SU-DHL-6 (cell line): ENCODE data around the gene SLC35F2.

Source experiments
- H2AFZ ChIP-seq: fragments of 200-600 bp; sonication (generic); 2 replicates; pipeline ENCODE4 v1.6.1; 2014; ENCODE audit warnings: low read depth, mild to moderate bottlenecking, moderate library complexity, mixed read lengths, antibody characterized with exemption, low read length; ENCODE audit not compliant: severe bottlenecking
- H3F3A ChIP-seq: fragments of 200-600 bp; shearing (Covaris generic); 2 replicates; pipeline ENCODE4 v1.6.0; 2016; ENCODE audit warnings: antibody characterized with exemption, mild to moderate bottlenecking; ENCODE audit not compliant: insufficient read depth
- H3K27ac ChIP-seq: fragments of 200-600 bp; sonication (generic); 2 replicates; pipeline ENCODE4 v1.5.1; 2016; ENCODE audit warnings: low read depth, mild to moderate bottlenecking, low read length, moderate library complexity, mixed read lengths
- H3K27me3 ChIP-seq: fragments of 200-600 bp; sonication (generic), shearing (Covaris generic); 2 replicates; pipeline ENCODE4 v1.6.0; 2014; ENCODE audit warnings: mild to moderate bottlenecking, low read length
- H3K36me3 ChIP-seq: fragments of 200-600 bp; sonication (generic); 2 replicates; pipeline ENCODE4 v1.6.1; 2014; ENCODE audit warnings: mild to moderate bottlenecking, low read length, mixed read lengths
- H3K4me2 ChIP-seq: fragments of 300-600, 200-600 bp; shearing (Covaris generic), sonication (generic); 2 replicates; pipeline ENCODE4 v1.6.0; 2014; ENCODE audit warnings: low read length, low read depth, mild to moderate bottlenecking; ENCODE audit not compliant: poor library complexity, severe bottlenecking
- H3K4me3 ChIP-seq: fragments of 200-600 bp; sonication (generic); 2 replicates; pipeline ENCODE4 v1.5.1; 2014; ENCODE audit warnings: antibody characterized with exemption, low read length, mild to moderate bottlenecking, mixed read lengths; ENCODE audit not compliant: insufficient read depth, poor library complexity, severe bottlenecking
- H3K79me2 ChIP-seq: fragments of 200-600 bp; sonication (generic); 2 replicates; pipeline ENCODE4 v1.6.1; 2014; ENCODE audit warnings: mild to moderate bottlenecking, low read length, moderate library complexity; ENCODE audit not compliant: insufficient read depth
- H3K9ac ChIP-seq: fragments of 200-600 bp; sonication (generic); 2 replicates; pipeline ENCODE4 v1.7.0; 2014; ENCODE audit warnings: mild to moderate bottlenecking, low read length
- H3K9me2 ChIP-seq: fragments of 200-600 bp; sonication (generic); replicated peaks from 2 replicates; pipeline ENCODE4 v1.6.1; 2014; ENCODE audit warnings: low read length; ENCODE audit not compliant: insufficient read depth
- H3K9me3 ChIP-seq: fragments of 200-600 bp; sonication (generic); 2 replicates; pipeline ENCODE4 v1.6.1; 2014; ENCODE audit warnings: low read length, mixed read lengths; ENCODE audit not compliant: insufficient read depth
- H4K20me1 ChIP-seq: fragments of 200-600 bp; sonication (generic); 2 replicates; pipeline ENCODE4 v1.6.1; 2014; ENCODE audit warnings: low read depth, mild to moderate bottlenecking, antibody characterized with exemption, low read length, moderate library complexity, mixed read lengths
- CTCF ChIP-seq: fragments of 200-600 bp; sonication (generic); IDR thresholded peaks from one replicate; pipeline ENCODE4 v1.5.1; 2017; ENCODE audit warnings: antibody characterized with exemption, mild to moderate bottlenecking, low read length, moderate library complexity; ENCODE audit not compliant: insufficient read depth, poor library complexity, severe bottlenecking
- EZH2phosphoT487 ChIP-seq: fragments of 200-600 bp; sonication (generic), shearing (Covaris generic); conservative IDR thresholded peaks from 2 replicates; pipeline ENCODE4 v1.6.1; 2018; ENCODE audit warnings: mild to moderate bottlenecking, antibody characterized with exemption, low read length, moderate library complexity, mixed read lengths

The SLC35F2 gene

GRCh38 chr11:107785401-107785800 is 73.2 kb downstream of the SLC35F2 start:
- H3K27ac ChIP-seq: no peak overlapping the region
- TF ChIP-seq CTCF (no peak), EZH2phosphoT487 (no peak)
- H3K36me3 ChIP-seq: no peaks in the 10 kb centered on the region
- H3K27me3 ChIP-seq: no peaks in the 10 kb centered on the region
- no peaks in the 10 kb centered on the region for H3K79me2 ChIP-seq
- no peak overlapping the region for H3K9ac ChIP-seq
- H2AFZ ChIP-seq: no peak overlapping the region
- no peaks in the 10 kb centered on the region for H4K20me1 ChIP-seq
- no peaks in the 10 kb centered on the region for H3K9me3 ChIP-seq
- no peaks in the 10 kb centered on the region for H3K9me2 ChIP-seq
- no peaks in the 10 kb centered on the region for H3F3A ChIP-seq
- H3K4me2 ChIP-seq: no peak overlapping the region
- H3K4me3 ChIP-seq: no peak overlapping the region

DNA sequence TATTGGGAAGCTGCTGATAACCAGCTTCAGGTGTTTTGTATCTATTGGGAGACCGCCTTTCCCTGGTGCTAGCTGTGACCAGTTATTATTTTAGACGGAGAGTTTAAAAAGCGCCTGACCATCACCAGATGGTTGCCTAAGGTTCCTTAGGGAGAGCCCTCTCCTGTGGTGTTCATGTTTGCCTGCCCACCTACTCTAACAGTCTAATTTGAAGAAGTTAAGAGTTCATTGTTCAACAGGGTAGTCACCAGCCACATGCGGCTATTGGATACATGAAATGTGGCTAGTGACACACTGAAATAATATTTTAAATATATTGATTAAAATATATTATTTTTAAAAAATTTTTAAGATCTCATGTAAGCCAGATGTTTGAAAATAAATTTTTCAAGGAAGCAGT is 75.5 kb downstream of the SLC35F2 start:
- Histone ChIP-seq H3F3A (no peaks in the 10 kb centered on the region), H3K4me3 (no peak overlapping the region), H3K27me3 (no peaks in the 10 kb centered on the region), H3K9me2 (no peaks in the 10 kb centered on the region), H2AFZ (no peak overlapping the region), H3K9ac (no peak overlapping the region), H4K20me1 (no peaks in the 10 kb centered on the region), H3K79me2 (no peaks in the 10 kb centered on the region), H3K4me2 (no peak overlapping the region), H3K9me3 (no peaks in the 10 kb centered on the region), H3K36me3 (no peaks in the 10 kb centered on the region), H3K27ac (no peak overlapping the region)
- no peak for TF ChIP-seq CTCF
- no peak for TF ChIP-seq EZH2phosphoT487

DNA sequence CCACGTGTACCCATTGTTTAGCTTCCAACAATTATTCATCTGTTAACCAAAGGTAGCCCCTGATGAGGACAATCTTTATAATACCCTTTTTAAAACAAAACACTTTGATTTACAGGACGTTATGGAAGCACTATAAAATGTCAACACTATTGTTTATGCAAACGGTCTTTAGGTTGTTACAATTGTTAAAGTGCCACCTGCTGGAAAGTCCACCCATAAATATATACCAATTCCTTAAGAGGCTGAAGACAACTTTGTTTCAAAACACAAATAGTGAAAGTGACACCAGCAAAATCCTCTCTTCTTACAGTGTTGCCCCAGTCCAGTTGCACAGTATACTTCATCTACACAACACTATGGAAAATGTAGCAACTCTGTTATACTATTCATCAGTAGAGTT is 77.8 kb downstream of the SLC35F2 start:
- TF ChIP-seq EZH2phosphoT487: no peak
- no peak for TF ChIP-seq CTCF
- Histone ChIP-seq H3K27me3 (no peaks in the 10 kb centered on the region), H2AFZ (no peak overlapping the region), H3K9me3 (no peaks in the 10 kb centered on the region), H3K27ac (no peak overlapping the region), H3K79me2 (no peaks in the 10 kb centered on the region), H3K4me3 (no peak overlapping the region), H3F3A (no peaks in the 10 kb centered on the region), H3K9ac (no peak overlapping the region), H4K20me1 (no peaks in the 10 kb centered on the region), H3K4me2 (no peak overlapping the region), H3K9me2 (no peaks in the 10 kb centered on the region), H3K36me3 (no peaks in the 10 kb centered on the region)

DNA sequence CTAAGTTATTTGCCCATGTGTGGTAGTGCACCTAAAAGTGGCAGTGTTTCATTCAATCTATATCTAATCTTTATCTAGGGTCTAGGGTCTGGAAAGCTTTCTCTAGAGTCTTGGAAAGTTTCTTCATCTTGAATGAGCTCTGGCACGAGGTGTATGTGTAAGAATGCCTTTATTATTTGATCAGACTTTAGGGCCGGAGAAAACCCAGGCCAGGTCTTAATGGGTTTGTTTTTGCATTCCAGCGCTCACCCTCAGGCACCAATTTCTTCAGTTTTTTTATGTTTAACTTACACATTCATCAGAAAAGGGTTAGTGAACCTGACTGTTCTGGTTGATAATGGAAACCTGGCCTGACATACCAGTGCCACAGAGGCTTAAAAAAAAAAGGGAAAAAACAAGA is 78.5 kb downstream of the SLC35F2 start:
- Histone ChIP-seq H3K9ac (no peak overlapping the region), H3K79me2 (no peaks in the 10 kb centered on the region), H3K4me2 (no peak overlapping the region), H3K9me3 (no peaks in the 10 kb centered on the region), H3K9me2 (no peaks in the 10 kb centered on the region), H3K27me3 (no peaks in the 10 kb centered on the region), H2AFZ (no peak overlapping the region), H3K27ac (no peak overlapping the region), H4K20me1 (no peaks in the 10 kb centered on the region), H3F3A (no peaks in the 10 kb centered on the region), H3K36me3 (no peaks in the 10 kb centered on the region), H3K4me3 (no peak overlapping the region)
- TF ChIP-seq EZH2phosphoT487 (no peak), CTCF (no peak)
